Neural progenitor cell (in vitro differentiated cells): ENCODE results near the gene SNTG2.

Experiments
- EZH2 ChIP-seq: fragments of 200-600 bp; sonication (generic); IDR thresholded peaks from 2 replicates; pipeline ENCODE4 v1.6.1; 2017; ENCODE audit warnings: antibody characterized with exemption, mild to moderate bottlenecking, moderate library complexity
- TF ChIP-seq, protein P1 (sequence below): fragments of 200-600 bp; sonication (generic); IDR thresholded peaks from 2 replicates; pipeline ENCODE4 v1.5.1; 2017; ENCODE audit warnings: antibody characterized with exemption, mild to moderate bottlenecking

GRCh38 chr2:1248187-1248586, 297.5 kb downstream of the SNTG2 start:
- TF ChIP-seq, protein P1, sequence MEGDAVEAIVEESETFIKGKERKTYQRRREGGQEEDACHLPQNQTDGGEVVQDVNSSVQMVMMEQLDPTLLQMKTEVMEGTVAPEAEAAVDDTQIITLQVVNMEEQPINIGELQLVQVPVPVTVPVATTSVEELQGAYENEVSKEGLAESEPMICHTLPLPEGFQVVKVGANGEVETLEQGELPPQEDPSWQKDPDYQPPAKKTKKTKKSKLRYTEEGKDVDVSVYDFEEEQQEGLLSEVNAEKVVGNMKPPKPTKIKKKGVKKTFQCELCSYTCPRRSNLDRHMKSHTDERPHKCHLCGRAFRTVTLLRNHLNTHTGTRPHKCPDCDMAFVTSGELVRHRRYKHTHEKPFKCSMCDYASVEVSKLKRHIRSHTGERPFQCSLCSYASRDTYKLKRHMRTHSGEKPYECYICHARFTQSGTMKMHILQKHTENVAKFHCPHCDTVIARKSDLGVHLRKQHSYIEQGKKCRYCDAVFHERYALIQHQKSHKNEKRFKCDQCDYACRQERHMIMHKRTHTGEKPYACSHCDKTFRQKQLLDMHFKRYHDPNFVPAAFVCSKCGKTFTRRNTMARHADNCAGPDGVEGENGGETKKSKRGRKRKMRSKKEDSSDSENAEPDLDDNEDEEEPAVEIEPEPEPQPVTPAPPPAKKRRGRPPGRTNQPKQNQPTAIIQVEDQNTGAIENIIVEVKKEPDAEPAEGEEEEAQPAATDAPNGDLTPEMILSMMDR: no peak
- no peak for TF ChIP-seq EZH2
